Gastrocnemius medialis (tissue), 4 donors: ENCODE data around the gene PIK3CD. TPM values are rescaled to one million over a fixed set of nuclear protein-coding genes. Genes with fewer than 3 reads are reported as not detected.

ENCODE experiments used
- ATAC-seq, 2 donors: fragments of 150-250 bp; one replicate each; pipeline ENCODE4 v1.9.1; 2016
- DNase-seq, 2 donors: peaks; one replicate each; pipeline ENCODE4 v3.0.0-alpha.2; 2019
- H3K27ac ChIP-seq, 4 donors: fragments of 200-600 bp; sonication (generic); 1 replicate in 1 of 4; 2 replicates in 3 of 4; pipeline ENCODE4 v1.5.1; 2016 to 2018; ENCODE audit warnings: mild to moderate bottlenecking in 2 of 4, moderate library complexity in 1 of 4
- H3K27me3 ChIP-seq, 3 donors: fragments of 200-600 bp; sonication (generic) in 2 of 3; 1 replicate in 1 of 3; 2 replicates in 2 of 3; pipeline versions ENCODE4 v1.5.1 to v1.6.0; 2016 to 2019; ENCODE audit warnings: mild to moderate bottlenecking in 1 of 3, moderate library complexity in 1 of 3
- H3K36me3 ChIP-seq, 2 donors: fragments of 200-600 bp; sonication (generic) in 1 of 2; one replicate each; pipeline ENCODE4 v1.5.1; 2017 to 2018
- H3K4me1 ChIP-seq, 2 donors: fragments of 200-600 bp; sonication (generic) in 1 of 2; one replicate each; pipeline ENCODE4 v1.5.1; 2016 to 2017; ENCODE audit warnings: mild to moderate bottlenecking in 2 of 2
- H3K4me3 ChIP-seq, 4 donors: fragments of 200-600 bp; sonication (generic) in 3 of 4; 1 replicate in 1 of 4; 2 replicates in 3 of 4; pipeline ENCODE4 v1.5.1; 2016 to 2019; ENCODE audit warnings: mild to moderate bottlenecking in 2 of 4
- H3K9me3 ChIP-seq, 3 donors: fragments of 200-600 bp; sonication (generic) in 2 of 3; 1 replicate in 1 of 3; 2 replicates in 2 of 3; pipeline ENCODE4 v1.5.1; 2016 to 2019
- POLR2A ChIP-seq, 2 donors: fragments of 450-650 bp; IDR thresholded peaks; one replicate each; pipeline ENCODE4 v1.6.1; 2017; ENCODE audit warnings: antibody characterized with exemption in 2 of 2, mild to moderate bottlenecking in 2 of 2, moderate library complexity in 2 of 2
- in situ Hi-C, 4 donors: fragments of 200-750 bp; cut with MboI; loops; one replicate each; pipeline versions ENCODE4 v1.15.0 to v1.8.0; 2017; ENCODE audit warnings: low sequenced_read_pairs in 4 of 4
- intact Hi-C: fragments of 100-400 bp; cut with DNase I; formaldehyde crosslinking; loops from one replicate; pipeline ENCODE4 v1.15.1; 2023; ENCODE audit warnings: low total_unique reads
- total RNA-seq, 4 donors: library from RNA; depleted of rRNA; stranded (reverse); fragments of >200 nt; gene quantifications; one replicate each; pipeline versions ENCODE4 v1.1.0 to v1.2.3, GENCODE V29; 2016
- TF ChIP-seq, protein P1 (sequence below), 5 experiments: fragments of 450-650 bp in 3 of 5; fragments of 200-600 bp in 2 of 5; sonication (generic) in 2 of 5; IDR thresholded peaks in 4 of 5; conservative IDR thresholded peaks in 1 of 5; 1 replicate in 4 of 5; 2 replicates in 1 of 5; pipeline ENCODE4 v1.5.1; 2016 to 2019; ENCODE audit warnings: antibody characterized with exemption in 5 of 5, mild to moderate bottlenecking in 3 of 5, moderate library complexity in 3 of 5

PIK3CD gene
- total RNA-seq, 4 donors from 2014 or later = 0.66 to 2.3 (median 1.3) TPM

DNA sequence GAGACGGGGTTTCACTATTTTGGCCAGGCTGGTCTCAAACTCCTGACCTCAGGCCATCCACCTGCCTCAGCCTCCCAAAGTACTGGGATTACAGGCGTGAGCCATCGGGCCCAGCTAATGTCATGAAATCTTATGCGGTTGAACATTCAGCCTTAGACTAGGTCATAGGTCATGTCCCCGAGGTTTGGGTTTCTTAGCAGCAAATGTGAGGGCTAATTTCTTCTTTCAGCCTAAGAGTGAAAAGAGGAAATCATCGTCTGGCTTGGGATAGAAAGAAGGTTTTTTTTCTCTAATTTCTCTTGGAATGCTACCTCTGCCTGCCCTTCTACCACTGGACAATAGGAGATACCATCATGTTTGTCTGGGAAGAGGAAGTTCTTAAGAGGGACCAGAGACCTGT lies 18.0 kb upstream of the PIK3CD start:
- no peak overlapping the region for H3K4me3 ChIP-seq
- DNase-seq (no peak), ATAC-seq (no peak)
- intact Hi-C loops (no loop called here), in situ Hi-C loops (loop anchor here in 3 of 4 donors (10.0 to 25.0 kb wide), 2 partner anchors 231 to 804 kb away; partner anchors contain the start of gene CENPS (in 1 of the 3))
- TF ChIP-seq, protein P1, sequence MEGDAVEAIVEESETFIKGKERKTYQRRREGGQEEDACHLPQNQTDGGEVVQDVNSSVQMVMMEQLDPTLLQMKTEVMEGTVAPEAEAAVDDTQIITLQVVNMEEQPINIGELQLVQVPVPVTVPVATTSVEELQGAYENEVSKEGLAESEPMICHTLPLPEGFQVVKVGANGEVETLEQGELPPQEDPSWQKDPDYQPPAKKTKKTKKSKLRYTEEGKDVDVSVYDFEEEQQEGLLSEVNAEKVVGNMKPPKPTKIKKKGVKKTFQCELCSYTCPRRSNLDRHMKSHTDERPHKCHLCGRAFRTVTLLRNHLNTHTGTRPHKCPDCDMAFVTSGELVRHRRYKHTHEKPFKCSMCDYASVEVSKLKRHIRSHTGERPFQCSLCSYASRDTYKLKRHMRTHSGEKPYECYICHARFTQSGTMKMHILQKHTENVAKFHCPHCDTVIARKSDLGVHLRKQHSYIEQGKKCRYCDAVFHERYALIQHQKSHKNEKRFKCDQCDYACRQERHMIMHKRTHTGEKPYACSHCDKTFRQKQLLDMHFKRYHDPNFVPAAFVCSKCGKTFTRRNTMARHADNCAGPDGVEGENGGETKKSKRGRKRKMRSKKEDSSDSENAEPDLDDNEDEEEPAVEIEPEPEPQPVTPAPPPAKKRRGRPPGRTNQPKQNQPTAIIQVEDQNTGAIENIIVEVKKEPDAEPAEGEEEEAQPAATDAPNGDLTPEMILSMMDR (IDR thresholded peaks at IDR 0.05 in 4 of 5, conservative IDR thresholded peaks at IDR 0.05 in 1 of 5) = no peak
- no peak for TF ChIP-seq POLR2A (IDR thresholded peaks at IDR 0.05)
- no peaks in the 10 kb centered on the region for H3K27me3 ChIP-seq
- H3K4me1 ChIP-seq = no peaks in the 10 kb centered on the region
- no peak overlapping the region for H3K27ac ChIP-seq
- H3K9me3 ChIP-seq = no peaks in the 10 kb centered on the region
- H3K36me3 ChIP-seq = no peaks in the 10 kb centered on the region

DNA sequence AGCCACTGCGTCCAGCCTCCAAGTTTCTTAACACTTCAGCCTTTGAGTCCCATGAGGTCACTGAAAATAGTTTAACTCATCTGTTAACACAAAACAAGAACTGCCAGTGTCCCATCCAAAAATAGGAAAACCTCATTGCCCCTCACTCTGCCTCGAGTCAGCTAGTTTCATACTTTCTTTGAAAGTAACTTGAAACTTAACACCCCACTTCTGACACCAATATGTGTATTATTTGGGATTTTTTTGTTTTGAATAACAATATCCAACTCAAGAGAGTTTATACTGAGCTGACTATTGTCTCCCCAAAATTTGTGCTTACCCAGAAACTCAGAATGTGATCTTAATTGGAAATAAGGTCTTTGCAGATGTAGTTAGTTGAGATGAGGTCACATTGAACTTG lies 16.9 kb upstream of the PIK3CD start:
- no peaks in the 10 kb centered on the region for H3K9me3 ChIP-seq
- DNase-seq = no peak
- H3K27me3 ChIP-seq = no peaks in the 10 kb centered on the region
- no peaks in the 10 kb centered on the region for H3K36me3 ChIP-seq
- H3K4me1 ChIP-seq = no peaks in the 10 kb centered on the region
- in situ Hi-C loops (loop anchor here in 3 of 4 donors (10.0 to 25.0 kb wide), 2 partner anchors 230 to 803 kb away; partner anchors contain the start of gene CENPS (in 1 of the 3)), intact Hi-C loops (no loop called here)
- no peak overlapping the region for H3K4me3 ChIP-seq
- ATAC-seq = no peak
- H3K27ac ChIP-seq = no peak overlapping the region
- TF ChIP-seq POLR2A (IDR thresholded peaks at IDR 0.05) = no peak
- TF ChIP-seq, protein P1 (IDR thresholded peaks at IDR 0.05 in 4 of 5, conservative IDR thresholded peaks at IDR 0.05 in 1 of 5) = no peak

DNA sequence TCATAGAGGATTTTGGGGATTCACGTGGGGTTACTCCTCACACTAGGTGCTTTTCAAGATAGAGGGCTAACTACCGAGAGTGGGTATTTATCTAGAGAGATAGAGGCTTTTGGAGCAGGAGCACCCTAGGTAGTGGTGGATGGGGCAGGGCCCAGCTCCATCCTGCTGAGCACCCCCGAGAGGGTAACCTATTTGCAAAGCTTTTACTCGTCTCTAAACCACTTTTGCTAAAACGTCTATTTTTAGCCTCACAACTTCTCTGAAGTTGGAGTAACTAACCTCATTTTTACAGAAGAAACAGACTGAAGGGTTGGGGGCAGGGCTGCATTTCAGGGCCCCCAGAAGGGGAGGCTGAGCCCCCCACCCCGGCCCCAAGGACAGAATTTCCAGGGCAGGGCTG lies 12.3 kb upstream of the PIK3CD start:
- no peak overlapping the region for H3K27ac ChIP-seq
- ATAC-seq (no peak), DNase-seq (no peak)
- H3K36me3 ChIP-seq = no peaks in the 10 kb centered on the region
- TF ChIP-seq, protein P1 (IDR thresholded peaks at IDR 0.05 in 4 of 5, conservative IDR thresholded peaks at IDR 0.05 in 1 of 5) = no peak
- TF ChIP-seq POLR2A (IDR thresholded peaks at IDR 0.05) = no peak
- in situ Hi-C loops = loop anchor here in 3 of 4 donors (10.0 to 25.0 kb wide), 2 partner anchors 226 to 798 kb away; partner anchors contain the start of gene CENPS (in 1 of the 3)
- H3K4me1 ChIP-seq = no peaks in the 10 kb centered on the region
- H3K4me3 ChIP-seq = no peak overlapping the region
- intact Hi-C loops = no loop called here
- no peaks in the 10 kb centered on the region for H3K9me3 ChIP-seq
- no peaks in the 10 kb centered on the region for H3K27me3 ChIP-seq

DNA sequence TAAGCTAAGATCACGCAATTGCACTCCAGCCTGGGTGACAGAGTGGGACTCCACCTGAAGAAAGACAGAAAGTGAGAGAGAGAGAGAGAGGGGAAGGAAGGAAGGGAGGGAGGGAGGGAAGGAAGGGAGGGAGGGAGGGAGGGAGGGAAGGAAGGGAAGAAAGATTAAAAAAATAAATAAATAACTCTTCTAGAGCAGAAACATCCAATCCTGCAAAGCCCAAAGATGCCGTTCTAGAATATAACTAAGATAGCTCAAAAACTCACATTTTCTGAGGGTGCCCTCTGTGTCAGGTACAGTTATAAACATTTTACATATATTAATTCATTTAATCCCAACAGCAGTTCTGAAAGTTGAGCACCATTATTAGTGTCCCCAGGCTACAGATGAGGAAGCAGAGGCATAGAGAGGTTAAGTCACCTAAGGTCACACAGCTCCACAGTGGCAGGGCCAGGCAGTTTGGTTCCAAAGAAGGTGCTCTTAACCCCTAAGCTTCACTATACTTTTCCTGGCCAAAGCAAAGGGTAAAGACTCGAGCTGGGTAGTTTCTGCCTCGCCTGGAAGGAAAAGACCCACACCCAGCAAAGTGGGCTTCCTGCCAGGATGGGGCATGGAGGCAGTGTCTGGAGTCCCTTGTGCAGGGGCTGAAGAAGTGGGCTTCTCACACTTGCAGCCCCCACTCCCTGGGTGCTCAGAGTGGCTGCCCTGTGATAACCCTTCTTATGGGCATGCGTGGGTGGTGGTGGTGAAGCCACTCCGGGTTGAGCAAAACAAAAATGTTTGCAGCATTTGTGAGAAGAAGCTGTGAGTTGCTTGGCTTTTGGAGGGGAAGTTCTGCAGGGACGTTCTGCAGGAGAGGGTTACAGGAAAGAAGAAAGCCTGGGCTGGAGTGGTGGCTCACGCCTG lies 7.9 kb upstream of the PIK3CD start:
- in situ Hi-C loops = loop anchor here in 1 of 4 donors (25.0 kb wide), 1 partner anchor 794 kb away; the partner anchor contains the start of gene CENPS
- Histone ChIP-seq H3K27ac (no peak overlapping the region), H3K36me3 (no peaks in the 10 kb centered on the region), H3K4me3 (no peak overlapping the region), H3K4me1 (no peaks in the 10 kb centered on the region), H3K27me3 (no peaks in the 10 kb centered on the region), H3K9me3 (no peaks in the 10 kb centered on the region)
- intact Hi-C loops = no loop called here
- TF ChIP-seq, protein P1 (IDR thresholded peaks at IDR 0.05 in 4 of 5, conservative IDR thresholded peaks at IDR 0.05 in 1 of 5) = no peak
- no peak for TF ChIP-seq POLR2A (IDR thresholded peaks at IDR 0.05)
- no peak for DNase-seq
- ATAC-seq = no peak
